Thoracic aorta (tissue), 2 donors: ENCODE data around the gene FSTL4. TPM values are rescaled to one million over a fixed set of nuclear protein-coding genes. Genes with fewer than 3 reads are reported as not detected.

Source experiments
- ATAC-seq: fragments of 150-250 bp; one replicate; pipeline ENCODE4 v1.8.0; 2017; ENCODE audit warnings: low read depth; ENCODE audit not compliant: insufficient number of reproducible peaks, low FRiP score
- DNase-seq: peaks from one replicate; pipeline ENCODE4 v3.0.0-alpha.2; 2020; ENCODE audit warnings: low spot score
- H3K27ac ChIP-seq, 2 donors: fragments of 200-600 bp; sonication (generic); 1 replicate in 1 of 2; 2 replicates in 1 of 2; pipeline ENCODE4 v1.5.1; 2016; ENCODE audit warnings: mild to moderate bottlenecking in 2 of 2, moderate library complexity in 2 of 2
- H3K27me3 ChIP-seq: fragments of 200-600 bp; sonication (generic); replicated peaks from 2 replicates; pipeline ENCODE4 v1.6.0; 2016; ENCODE audit warnings: mild to moderate bottlenecking; ENCODE audit not compliant: insufficient read depth
- H3K36me3 ChIP-seq: fragments of 200-600 bp; sonication (generic); one replicate; pipeline ENCODE4 v1.5.1; 2016
- H3K4me1 ChIP-seq, 2 donors: fragments of 200-600 bp; sonication (generic); 1 replicate in 1 of 2; 2 replicates in 1 of 2; pipeline versions ENCODE4 v1.5.1 to v1.6.0; 2016; ENCODE audit warnings: low read depth in 2 of 2, mild to moderate bottlenecking in 1 of 2; ENCODE audit not compliant: control insufficient read depth in 1 of 2
- H3K4me3 ChIP-seq: fragments of 200-600 bp; sonication (generic); 2 replicates; pipeline ENCODE4 v1.5.1; 2016; ENCODE audit warnings: mild to moderate bottlenecking
- H3K9me3 ChIP-seq: fragments of 200-600 bp; sonication (generic); 2 replicates; pipeline ENCODE4 v1.5.1; 2016
- CTCF ChIP-seq: fragments of 200-600 bp; sonication (generic); IDR thresholded peaks from one replicate; pipeline ENCODE4 v1.5.1; 2019; ENCODE audit warnings: antibody characterized with exemption
- total RNA-seq, 2 donors: library from RNA; depleted of rRNA; stranded (reverse); fragments of >200 nt; gene quantifications; one replicate each; pipeline versions ENCODE4 v1.1.0 to v1.2.3, GENCODE V29; 2016

The FSTL4 gene
- total RNA-seq, 2 donors from 2014 or later: not detected

DNA sequence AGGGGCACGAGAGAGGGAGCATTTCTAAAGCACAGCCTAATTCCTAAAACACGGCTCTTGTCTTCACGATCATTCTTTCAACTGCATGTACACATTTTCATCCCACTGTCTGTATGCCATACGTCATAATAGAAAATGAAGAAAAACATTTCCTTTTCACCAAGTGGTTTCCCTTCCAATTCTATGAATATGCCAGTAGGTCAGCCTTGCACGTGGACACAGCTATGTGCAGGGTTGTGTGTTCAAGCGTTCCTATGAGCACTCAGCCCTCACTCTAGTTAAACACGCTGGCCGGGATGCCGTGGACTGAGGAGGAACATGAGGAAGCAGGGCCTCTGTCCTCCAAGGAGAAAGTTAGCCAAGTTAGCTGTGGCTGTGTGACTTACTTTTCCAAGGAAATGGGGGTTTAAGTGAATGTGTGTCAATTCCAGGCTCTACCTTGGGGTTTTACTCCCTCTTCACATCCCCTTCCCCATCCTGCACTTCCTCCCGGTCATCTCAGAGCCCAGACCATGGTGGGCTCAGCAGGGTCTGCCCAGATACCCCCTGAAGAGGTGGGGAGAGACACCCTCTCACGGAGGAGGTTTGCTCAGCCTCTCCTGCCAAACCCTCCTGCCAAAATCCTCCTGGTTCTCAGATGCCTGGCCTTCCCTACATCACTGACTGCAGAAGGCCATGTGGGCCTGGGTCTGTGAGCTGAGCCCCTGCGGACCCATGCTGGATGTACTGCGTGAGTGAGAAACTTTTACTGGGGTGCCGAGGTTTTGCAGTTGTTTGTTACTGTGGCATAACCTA, 230.6 kb downstream of the FSTL4 start:
- no peak for TF ChIP-seq CTCF
- DNase-seq: no peak

GRCh38 chr5:133381041-133381440, 231.3 kb downstream of the FSTL4 start:
- Histone ChIP-seq H3K36me3 (no peaks in the 10 kb centered on the region), H3K4me1 (no peaks in the 10 kb centered on the region), H3K27ac (no peak overlapping the region), H3K9me3 (peaks cover 16% of the 10 kb centered on the region), H3K27me3 (no peaks in the 10 kb centered on the region), H3K4me3 (no peak overlapping the region)
- DNase-seq: no peak
- TF ChIP-seq CTCF: no peak
- no peak for ATAC-seq

More for the DNA sequence above, 230.6 kb downstream of the FSTL4 start:
- ATAC-seq: no peak
- no peaks in the 10 kb centered on the region for H3K36me3 ChIP-seq
- H3K4me1 ChIP-seq: no peaks in the 10 kb centered on the region
- no peaks in the 10 kb centered on the region for H3K27me3 ChIP-seq
- peaks cover 16% of the 10 kb centered on the region for H3K9me3 ChIP-seq
- no peak overlapping the region for H3K4me3 ChIP-seq
- no peak overlapping the region for H3K27ac ChIP-seq

- no peaks in the 10 kb centered on the region for H3K27me3 ChIP-seq
- ATAC-seq: no peak
- H3K27ac ChIP-seq: no peak overlapping the region
- no peaks in the 10 kb centered on the region for H3K4me1 ChIP-seq
- H3K4me3 ChIP-seq: no peak overlapping the region
- no peak for TF ChIP-seq CTCF
- peaks cover 16% of the 10 kb centered on the region for H3K9me3 ChIP-seq
- DNase-seq: no peak
- H3K36me3 ChIP-seq: no peaks in the 10 kb centered on the region
These were observed 234.6 kb downstream of the FSTL4 start for GRCh38 chr5:133377736-133378135.

DNA sequence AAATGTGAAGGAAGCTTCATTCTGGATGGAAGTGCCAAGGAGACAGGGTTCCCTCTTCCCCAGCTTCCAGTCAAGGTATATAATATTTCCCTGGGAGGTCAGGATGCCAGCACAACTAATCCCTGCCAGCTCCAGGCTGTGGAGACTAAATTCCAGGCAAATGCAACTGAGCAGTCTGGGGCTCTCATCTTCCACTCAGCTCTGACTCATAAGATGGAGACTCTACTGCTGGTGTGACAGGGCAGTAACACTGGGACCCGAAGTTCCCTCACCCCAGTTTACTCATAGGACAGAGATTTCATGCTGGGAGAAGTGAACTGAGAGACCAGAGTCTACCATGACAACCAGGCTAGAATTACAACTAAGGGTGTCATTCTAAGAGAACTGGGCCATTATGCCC, 235.4 kb downstream of the FSTL4 start:
- no peak for DNase-seq
- no peak for ATAC-seq
- H3K4me1 ChIP-seq: no peaks in the 10 kb centered on the region

More for the DNA sequence above, 235.4 kb downstream of the FSTL4 start:
- H3K36me3 ChIP-seq: no peaks in the 10 kb centered on the region
- peaks cover 16% of the 10 kb centered on the region for H3K9me3 ChIP-seq
- no peak for TF ChIP-seq CTCF
- no peak overlapping the region for H3K4me3 ChIP-seq
- no peak overlapping the region for H3K27ac ChIP-seq
- H3K27me3 ChIP-seq: no peaks in the 10 kb centered on the region
